H1 (cell line): ENCODE results near the gene SYNGR4. TPM values are rescaled to one million over a fixed set of nuclear protein-coding genes. Genes with fewer than 3 reads are reported as not detected.

ENCODE experiments used
- CTCF ChIA-PET: fragments of 300-600 bp; sonication (Branson Sonifier 250); formaldehyde crosslinking; loops from one replicate; lab custom pipeline; 2021; ENCODE audit not compliant: partially characterized antibody; lab: Charles Lee
- POLR2A ChIA-PET: fragments of 300-600 bp; sonication (Branson Sonifier 250); formaldehyde crosslinking; loops from one replicate; lab custom pipeline; 2021; ENCODE audit warnings: inconsistent platforms; ENCODE audit not compliant: partially characterized antibody; lab: Charles Lee
- DNase-seq, 2 experiments: peaks; one replicate each; pipeline versions ENCODE4 v3.0.0 to v3.0.0-alpha.2; 2010 to 2022; ENCODE audit warnings: low spot score in 2 of 2, low read depth in 1 of 2, mixed read lengths in 1 of 2
- FAIRE-seq: peaks from 2 replicates; lab custom pipeline; 2011; peaks lifted over from hg19 to GRCh38; lab: Jason Lieb, UNC
- H2AFZ ChIP-seq: 2 replicates; pipeline ENCODE4 v1.8.1; 2012; ENCODE audit warnings: low read length, inconsistent platforms
- H2AK5ac ChIP-seq: 2 replicates; pipeline ENCODE4 v1.6.1; 2013; ENCODE audit warnings: low read depth, low read length
- H2BK120ac ChIP-seq: replicated peaks from 2 replicates; pipeline ENCODE3; 2013; ENCODE audit warnings: low read depth, low read length, inconsistent platforms
- H2BK12ac ChIP-seq: 2 replicates; pipeline ENCODE4 v1.6.1; 2013; ENCODE audit warnings: low read depth, low read length
- H2BK15ac ChIP-seq: 2 replicates; pipeline ENCODE4 v1.6.1; 2013; ENCODE audit warnings: low read length
- H2BK20ac ChIP-seq: 2 replicates; pipeline ENCODE4 v1.6.1; 2013; ENCODE audit warnings: low read length
- H2BK5ac ChIP-seq: 2 replicates; pipeline ENCODE4 v1.6.1; 2013; ENCODE audit warnings: low read depth, low read length
- H3K14ac ChIP-seq: 2 replicates; pipeline ENCODE4 v1.6.1; 2013; ENCODE audit warnings: inconsistent platforms; ENCODE audit not compliant: insufficient read length
- H3K18ac ChIP-seq: 2 replicates; pipeline ENCODE4 v1.6.1; 2013; ENCODE audit warnings: low read length; ENCODE audit errors: extremely low read depth
- H3K23ac ChIP-seq: 2 replicates; pipeline ENCODE4 v1.6.1; 2013; ENCODE audit warnings: inconsistent platforms; ENCODE audit not compliant: insufficient read length
- H3K23me2 ChIP-seq: 2 replicates; pipeline ENCODE4 v1.6.1; 2013; ENCODE audit warnings: low read depth, low read length
- H3K27ac ChIP-seq: 2 replicates; pipeline ENCODE4 v1.6.1; 2011; ENCODE audit warnings: low read depth, low read length, inconsistent platforms
- H3K27me3 ChIP-seq, 4 experiments: replicated peaks in 1 of 4; 1 replicate in 1 of 4; 2 replicates in 3 of 4; pipeline versions ENCODE4 v1.6.1 to v1.8.1; 2011 to 2013; ENCODE audit warnings: low read length in 3 of 4, mild to moderate bottlenecking in 3 of 4, inconsistent platforms in 2 of 4, mixed read lengths in 2 of 4, moderate library complexity in 1 of 4; ENCODE audit not compliant: control insufficient read depth in 3 of 4, insufficient read depth in 3 of 4; ENCODE audit errors: extremely low read depth in 1 of 4
- H3K36me3 ChIP-seq, 4 experiments: 2 replicates each; pipeline versions ENCODE4 v1.6.1 to v1.8.1; 2011 to 2013; ENCODE audit warnings: mild to moderate bottlenecking in 4 of 4, low read length in 3 of 4, moderate library complexity in 2 of 4, control low read depth in 1 of 4, inconsistent platforms in 1 of 4; ENCODE audit not compliant: insufficient read depth in 4 of 4, control insufficient read depth in 2 of 4
- H3K4ac ChIP-seq: replicated peaks from 2 replicates; pipeline ENCODE3; 2013; ENCODE audit warnings: low read length, low read depth, mixed read lengths, inconsistent platforms; ENCODE audit not compliant: insufficient read length
- H3K4me1 ChIP-seq, 4 experiments: replicated peaks in 1 of 4; 1 replicate in 1 of 4; 2 replicates in 3 of 4; pipeline versions ENCODE4 v1.6.1 to v1.8.1; 2011 to 2013; ENCODE audit warnings: low read length in 3 of 4, inconsistent platforms in 2 of 4, mixed read lengths in 1 of 4; ENCODE audit not compliant: insufficient read depth in 4 of 4, control insufficient read depth in 3 of 4
- H3K4me2 ChIP-seq, 2 experiments: 2 replicates each; pipeline versions ENCODE4 v1.6.1 to v1.8.1; 2011 to 2013; ENCODE audit warnings: low read depth in 2 of 2, low read length in 2 of 2, control low read depth in 1 of 2, inconsistent platforms in 1 of 2, mild to moderate bottlenecking in 1 of 2; ENCODE audit not compliant: insufficient read depth in 1 of 2
- H3K4me3 ChIP-seq, 4 experiments: fragments of 200-600, 300-600 bp in 1 of 4; sonication (generic), shearing (Covaris generic), sonication (Bioruptor Twin) in 1 of 4; 2 replicates each; pipeline versions ENCODE4 v1.5.1 to v1.8.1; 2011 to 2016; ENCODE audit warnings: low read length in 4 of 4, low read depth in 3 of 4, control low read depth in 2 of 4, inconsistent platforms in 2 of 4, mild to moderate bottlenecking in 2 of 4, mixed read lengths in 1 of 4, moderate library complexity in 1 of 4; ENCODE audit not compliant: insufficient read depth in 2 of 4; ENCODE audit errors: extremely low read depth in 1 of 4
- H3K56ac ChIP-seq: replicated peaks from 2 replicates; pipeline ENCODE3; 2013; ENCODE audit warnings: low read depth, mild to moderate bottlenecking, mixed read lengths, low read length, inconsistent platforms; ENCODE audit not compliant: insufficient read length
- H3K79me1 ChIP-seq: 2 replicates; pipeline ENCODE4 v1.6.1; 2013; ENCODE audit warnings: low read depth, low read length, control low read depth
- H3K79me2 ChIP-seq, 2 experiments: 2 replicates each; pipeline versions ENCODE4 v1.6.1 to v1.8.1; 2012 to 2013; ENCODE audit warnings: low read length in 2 of 2, mild to moderate bottlenecking in 2 of 2, inconsistent platforms in 1 of 2; ENCODE audit not compliant: insufficient read depth in 2 of 2, control insufficient read depth in 1 of 2
- H3K9ac ChIP-seq, 4 experiments: replicated peaks in 1 of 4; 1 replicate in 1 of 4; 2 replicates in 3 of 4; pipeline versions ENCODE4 v1.6.1 to v1.8.1; 2011 to 2013; ENCODE audit warnings: low read depth in 3 of 4, low read length in 3 of 4, control low read depth in 2 of 4, mild to moderate bottlenecking in 2 of 4, moderate library complexity in 2 of 4, inconsistent platforms in 1 of 4; ENCODE audit errors: extremely low read depth in 1 of 4
- H3K9me3 ChIP-seq, 2 experiments: 2 replicates each; pipeline versions ENCODE4 v1.6.1 to v1.8.1; 2012 to 2013; ENCODE audit warnings: mild to moderate bottlenecking in 2 of 2, moderate library complexity in 2 of 2, control low read depth in 1 of 2, inconsistent platforms in 1 of 2, low read depth in 1 of 2, low read length in 1 of 2, mixed read lengths in 1 of 2; ENCODE audit not compliant: insufficient read depth in 2 of 2
- H4K20me1 ChIP-seq, 2 experiments: replicated peaks in 1 of 2; 2 replicates each; pipeline versions ENCODE3 to v1.8.1; 2011 to 2013; ENCODE audit warnings: inconsistent platforms in 2 of 2, low read length in 2 of 2, mild to moderate bottlenecking in 1 of 2; ENCODE audit not compliant: insufficient read depth in 2 of 2, control insufficient read depth in 1 of 2
- H4K5ac ChIP-seq: 2 replicates; pipeline ENCODE4 v1.6.1; 2013; ENCODE audit warnings: low read length, low read depth, mixed read lengths, inconsistent platforms; ENCODE audit not compliant: insufficient read length
- H4K8ac ChIP-seq: 2 replicates; pipeline ENCODE4 v1.8.0; 2013; ENCODE audit warnings: mild to moderate bottlenecking, moderate library complexity, low read length, inconsistent platforms; ENCODE audit not compliant: insufficient read depth; ENCODE audit errors: extremely low read depth
- H4K91ac ChIP-seq: replicated peaks from 2 replicates; pipeline ENCODE3; 2013; ENCODE audit warnings: low read length, mixed read lengths, inconsistent platforms; ENCODE audit not compliant: insufficient read length
- WGBS, 2 experiments: shearing (Covaris generic) in 1 of 2; methylation state at CpG; one replicate each; pipeline versions ENCODE4 v1.1.6 to v1.1.7; 2013 to 2015; ENCODE audit warnings: low lambda C conversion rate in 2 of 2, mixed read lengths in 2 of 2, inconsistent platforms in 1 of 2, low coverage in 1 of 2, missing lambda C conversion rate in 1 of 2; ENCODE audit not compliant: insufficient replicate concordance in 2 of 2, insufficient coverage in 1 of 2, insufficient read length in 1 of 2; ENCODE audit errors: extremely low coverage in 1 of 2, missing lambda C conversion rate in 1 of 2; 5-methylcytosine and 5-hydroxymethylcytosine counted together
- polyA plus RNA-seq, 7 experiments: library from polyadenylated mRNA; depleted of rRNA in 3 of 7; stranded (reverse) in 5 of 7; unstranded in 2 of 7; fragments of >200 nt in 5 of 7; fragments of 200-250 nt in 2 of 7; gene quantifications; 1 replicate in 5 of 7; 2 replicates in 1 of 7; 4 replicates in 1 of 7; pipeline versions ENCODE4 v1.2.1 to v1.2.3, GENCODE V29; 2011 to 2013; ENCODE audit warnings: missing spikeins in 2 of 7, mixed read lengths in 2 of 7
- total RNA-seq: library from RNA; stranded (reverse); fragmentation: NEBNext Ultra II Directional; extraction: Animal tissue kit (Norgen Biotek cat#: 25700); gene quantifications from 2 replicates; pipeline ENCODE4 v1.2.1, GENCODE V29; 2021

SYNGR4 gene
- total and polyA plus RNA-seq, 2 of the 8 experiments (the other 6 are each of a cell fraction or from before 2014, with no cell fraction given): 0.41 TPM; not detected in 1

- no peak overlapping the region for H4K5ac ChIP-seq
- no peak overlapping the region for H3K4me3 ChIP-seq
- POLR2A ChIA-PET: no interaction called here
- H2BK5ac ChIP-seq: no peak overlapping the region
- H3K27ac ChIP-seq: no peak overlapping the region
- no peak overlapping the region for H3K56ac ChIP-seq
- H3K27me3 ChIP-seq: no peaks in the 10 kb centered on the region
- no peaks in the 10 kb centered on the region for H4K20me1 ChIP-seq
- no peak overlapping the region for H2AFZ ChIP-seq
- no peak overlapping the region for H3K4ac ChIP-seq
- no peak overlapping the region for H2BK120ac ChIP-seq
- no peak overlapping the region for H3K4me2 ChIP-seq
- H4K91ac ChIP-seq: no peak overlapping the region
- no peaks in the 10 kb centered on the region for H3K79me1 ChIP-seq
- H2AK5ac ChIP-seq: no peak overlapping the region
- H3K18ac ChIP-seq: no peak overlapping the region
- H3K9ac ChIP-seq: no peak overlapping the region
- DNase-seq (no peak), FAIRE-seq (no peak)
- H2BK12ac ChIP-seq: no peak overlapping the region
- no peak overlapping the region for H4K8ac ChIP-seq
- CTCF ChIA-PET: interaction anchor here (0.7 to 3.8 kb wide), 3 partner anchors 9 to 435 kb away, joined by 3 to 29 read pairs (median 3); no protein-coding TSS in a partner anchor
- no peak overlapping the region for H3K14ac ChIP-seq
- 96% methylated on average over 7 of the region's 7 CpGs; no CpG with 5 or more reads in 1 of the 2 experiments for WGBS, 2 experiments
- H3K9me3 ChIP-seq: no peaks in the 10 kb centered on the region
- H3K23ac ChIP-seq: no peak overlapping the region
- H3K4me1 ChIP-seq: peaks cover 0 to 2% (median 0%) of the 10 kb centered on the region in 4 experiments; a peak in 1 of 7 replicates
- no peak overlapping the region; the same call in 1 of the 2 replicates for H2BK15ac ChIP-seq
- no peak overlapping the region for H2BK20ac ChIP-seq
- no peaks in the 10 kb centered on the region for H3K23me2 ChIP-seq
- no peaks in the 10 kb centered on the region for H3K79me2 ChIP-seq
- H3K36me3 ChIP-seq: no peaks in the 10 kb centered on the region
Observed at GRCh38 chr19:48348737-48349136, 15.4 kb upstream of the SYNGR4 start.
